SK-N-SH (cell line): Measurements from ENCODE around the gene NSD2. TPM values are rescaled to one million over a fixed set of nuclear protein-coding genes. Genes with fewer than 3 reads are reported as not detected.
A peak's percentile ranks its signal among the peaks of the same experiment; 100 is the strongest.

Source experiments
- CTCF ChIA-PET: fragments of 300-600, 350-600 bp; formaldehyde crosslinking; extraction: SDS; loops from one replicate; lab custom pipeline; 2021; lab: Yijun Ruan, JAX
- POLR2A ChIA-PET: fragments of 350-600 bp; sonication (Branson Sonifier 250); formaldehyde crosslinking; extraction: SDS; loops from one replicate; lab custom pipeline; 2020; ENCODE audit warnings: antibody characterized with exemption, inconsistent platforms; lab: Yijun Ruan, JAX
- DNase-seq: peaks from one replicate; pipeline ENCODE4 v3.0.0; 2012
- H2AFZ ChIP-seq: fragments of 200-600 bp; sonication (generic); 2 replicates; pipeline ENCODE4 v1.8.1; 2016; ENCODE audit warnings: antibody characterized with exemption, mild to moderate bottlenecking, low read depth
- H3F3A ChIP-seq: fragments of 200-600 bp; sonication (generic); replicated peaks from 2 replicates; pipeline ENCODE3; 2016; ENCODE audit warnings: antibody characterized with exemption, mild to moderate bottlenecking; ENCODE audit not compliant: insufficient read depth
- H3K27ac ChIP-seq, 2 experiments: fragments of 200-500 bp in 1 of 2; fragments of 200-600 bp in 1 of 2; sonication (Bioruptor generic) in 1 of 2; sonication (generic), shearing (Covaris generic) in 1 of 2; 2 replicates each; pipeline versions ENCODE4 v1.5.1 to v1.6.1; 2014 to 2016; ENCODE audit warnings: low read depth in 2 of 2, inconsistent platforms in 1 of 2, low read length in 1 of 2, mild to moderate bottlenecking in 1 of 2, mixed read lengths in 1 of 2
- H3K27me3 ChIP-seq: fragments of 200-600 bp; sonication (generic), shearing (Covaris generic); 2 replicates; pipeline ENCODE4 v1.6.1; 2016; ENCODE audit warnings: mixed run types; ENCODE audit not compliant: insufficient read depth
- H3K36me3 ChIP-seq, 2 experiments: fragments of 200-500 bp in 1 of 2; fragments of 200-600 bp in 1 of 2; sonication (Bioruptor generic) in 1 of 2; sonication (generic) in 1 of 2; replicated peaks in 1 of 2; 2 replicates each; pipeline versions ENCODE3 to v1.5.1; 2014 to 2016; ENCODE audit warnings: low read length in 1 of 2, mild to moderate bottlenecking in 1 of 2; ENCODE audit not compliant: insufficient read depth in 2 of 2, control insufficient read depth in 1 of 2
- H3K4me1 ChIP-seq, 2 experiments: fragments of 200-500 bp in 1 of 2; fragments of 200-600 bp in 1 of 2; sonication (Bioruptor generic) in 1 of 2; sonication (generic), shearing (Covaris generic) in 1 of 2; 2 replicates each; pipeline versions ENCODE4 v1.5.1 to v1.6.1; 2014 to 2016; ENCODE audit warnings: low read depth in 1 of 2, low read length in 1 of 2, mixed run types in 1 of 2; ENCODE audit not compliant: insufficient read depth in 2 of 2, control insufficient read depth in 1 of 2
- H3K4me2 ChIP-seq: fragments of 200-600 bp; sonication (generic), shearing (Covaris generic); 2 replicates; pipeline ENCODE4 v1.6.1; 2017; ENCODE audit warnings: mixed run types
- H3K4me3 ChIP-seq, 2 experiments: fragments of 200-500 bp in 1 of 2; fragments of 200-600 bp in 1 of 2; sonication (Bioruptor generic) in 1 of 2; sonication (generic), shearing (Covaris generic) in 1 of 2; 2 replicates each; pipeline versions ENCODE4 v1.5.1 to v1.8.1; 2014 to 2016; ENCODE audit warnings: low read depth in 2 of 2, inconsistent platforms in 1 of 2, low read length in 1 of 2, mild to moderate bottlenecking in 1 of 2, mixed read lengths in 1 of 2, moderate library complexity in 1 of 2
- H3K79me2 ChIP-seq: fragments of 200-600 bp; sonication (generic); 2 replicates; pipeline ENCODE4 v1.8.1; 2017; ENCODE audit warnings: mild to moderate bottlenecking; ENCODE audit not compliant: insufficient read depth
- H3K9ac ChIP-seq: fragments of 200-600 bp; sonication (generic); 2 replicates; pipeline ENCODE4 v1.6.1; 2017; ENCODE audit warnings: mixed run types
- H3K9me2 ChIP-seq: fragments of 200-600 bp; sonication (generic); 2 replicates; pipeline ENCODE4 v1.6.1; 2017; ENCODE audit warnings: mixed run types
- H3K9me3 ChIP-seq: fragments of 200-600 bp; sonication (generic); 2 replicates; pipeline ENCODE4 v1.6.1; 2017; ENCODE audit warnings: mixed run types, mild to moderate bottlenecking, moderate library complexity
- H4K20me1 ChIP-seq: fragments of 200-600 bp; sonication (generic); 2 replicates; pipeline ENCODE4 v1.6.1; 2017; ENCODE audit warnings: mild to moderate bottlenecking, mixed run types; ENCODE audit not compliant: insufficient read depth
- EP300 ChIP-seq, 2 experiments: IDR thresholded peaks; 2 replicates each; pipeline versions ENCODE4 v1.4.0 to v1.6.1; 2012; ENCODE audit warnings: borderline replicate concordance in 1 of 2, low read depth in 1 of 2, low read length in 1 of 2
- EZH2phosphoT487 ChIP-seq: fragments of 200-600 bp; sonication (generic); IDR thresholded peaks from 2 replicates; pipeline ENCODE4 v1.6.1; 2017; ENCODE audit warnings: low read depth, mixed run types, mild to moderate bottlenecking, antibody characterized with exemption, moderate library complexity, borderline replicate concordance
- POLR2AphosphoS5 ChIP-seq: IDR thresholded peaks from 2 replicates; pipeline ENCODE4 v1.6.1; 2012; ENCODE audit warnings: low read depth, low read length
- RXRA ChIP-seq: IDR thresholded peaks from 2 replicates; pipeline ENCODE4 v1.4.0; 2012; ENCODE audit warnings: low read depth, mild to moderate bottlenecking, borderline replicate concordance
- SMC3 ChIP-seq: IDR thresholded peaks from 2 replicates; pipeline ENCODE4 v1.6.1; 2012; ENCODE audit warnings: low read depth, low read length, improper control_type of control experiment
- TAF1 ChIP-seq: IDR thresholded peaks from 2 replicates; pipeline ENCODE4 v1.6.1; 2012; ENCODE audit warnings: low read depth, mild to moderate bottlenecking, low read length, moderate library complexity, borderline replicate concordance
- TEAD4 ChIP-seq: IDR thresholded peaks from 2 replicates; pipeline ENCODE4 v1.4.0; 2012; ENCODE audit warnings: mild to moderate bottlenecking, borderline replicate concordance; ENCODE audit not compliant: insufficient read depth
- YY1 ChIP-seq: IDR thresholded peaks from 2 replicates; pipeline ENCODE4 v1.4.0; 2012; ENCODE audit warnings: low read depth, mild to moderate bottlenecking
- WGBS: methylation state at CpG from one replicate; pipeline ENCODE4 v1.1.6; 2017; ENCODE audit warnings: low lambda C conversion rate; 5-methylcytosine and 5-hydroxymethylcytosine counted together
- polyA plus RNA-seq, 3 experiments: library from polyadenylated mRNA; depleted of rRNA; stranded (reverse); fragments of >200 nt; gene quantifications; 2 replicates each; pipeline ENCODE4 v1.2.3, GENCODE V29; 2012
- TF ChIP-seq, protein P1 (sequence below): fragments of 150-350 bp; IDR thresholded peaks from 2 replicates; pipeline ENCODE4 v1.6.1; 2017; ENCODE audit warnings: antibody characterized with exemption, low read length, low read depth, borderline replicate concordance
- TF ChIP-seq, protein P2 (sequence below): fragments of 150-350 bp; IDR thresholded peaks from 2 replicates; pipeline ENCODE4 v1.6.1; 2016; ENCODE audit warnings: mild to moderate bottlenecking, low read depth, low read length
- TF ChIP-seq, protein P3 (sequence below): IDR thresholded peaks from 2 replicates; pipeline ENCODE4 v1.6.1; 2012; ENCODE audit warnings: mild to moderate bottlenecking, low read depth, low read length, moderate library complexity

The NSD2 gene
- polyA plus RNA-seq, 1 of the 3 experiments (the other 2 are of a cell fraction) = 34.2 TPM

DNA sequence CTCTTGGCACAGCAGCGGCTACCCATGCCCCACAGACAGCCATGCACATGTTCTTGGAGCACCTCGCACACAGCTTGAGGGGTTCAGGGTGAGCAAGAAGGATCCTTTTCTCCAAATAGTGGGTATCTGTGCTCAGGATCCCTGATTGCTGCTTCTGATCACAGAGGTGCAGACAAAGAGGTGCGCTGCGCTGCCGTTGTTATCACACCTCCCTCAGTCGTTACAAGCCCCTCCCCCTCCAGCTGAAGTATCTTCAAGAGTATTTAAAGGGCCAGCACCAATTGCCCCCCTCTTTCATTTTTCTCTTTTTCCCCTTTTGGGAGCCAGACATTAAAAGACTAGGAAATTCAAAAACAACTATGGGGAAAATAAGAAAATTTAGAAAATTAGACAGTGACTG, 93.2 kb downstream of the NSD2 start:
- Histone ChIP-seq H2AFZ (no peak overlapping the region), H3K9me2 (no peaks in the 10 kb centered on the region), H3K4me2 (no peak overlapping the region), H3K36me3 (peaks cover 53 to 64% of the 10 kb centered on the region in 2 experiments), H3K4me3 (no peak overlapping the region), H3K79me2 (peaks cover 59% of the 10 kb centered on the region), H3K4me1 (peaks cover 0 to 11% of the 10 kb centered on the region in 2 experiments; a peak in 1 of 4 replicates), H3K27me3 (no peaks in the 10 kb centered on the region), H3F3A (peaks cover 3% of the 10 kb centered on the region), H3K9me3 (no peaks in the 10 kb centered on the region), H3K9ac (no peak overlapping the region), H4K20me1 (no peaks in the 10 kb centered on the region; the same call in 1 of the 2 replicates), H3K27ac (no peak overlapping the region)
- CTCF ChIA-PET = interaction anchor here (1.0 to 1.4 kb wide), 2 partner anchors 10 to 52 kb away, joined by 3 to 4 read pairs; no protein-coding TSS in a partner anchor
- DNase-seq = no peak
- POLR2A ChIA-PET = no interaction called here
- no peak for TF ChIP-seq RXRA
- WGBS = 86% methylated on average over 5 of the region's 6 CpGs

DNA sequence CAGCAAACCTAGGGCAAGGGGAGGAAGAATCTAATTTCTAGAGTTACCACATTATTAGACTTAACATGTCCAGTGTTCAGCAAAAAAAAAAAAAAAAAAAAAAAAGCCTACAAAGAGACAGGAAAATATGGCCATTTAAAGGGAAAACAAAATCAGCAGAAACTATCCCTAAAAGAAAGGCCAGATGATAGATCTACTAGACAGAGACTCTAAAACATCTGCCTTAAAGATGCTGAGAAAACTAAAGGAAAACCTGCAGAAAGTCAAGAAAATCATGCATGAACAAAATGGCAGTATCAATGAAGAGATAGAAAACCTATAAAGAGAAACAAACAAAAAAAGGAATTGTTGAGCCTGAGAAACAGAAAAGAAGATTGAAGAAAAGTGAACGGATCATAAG, 93.8 kb downstream of the NSD2 start:
- no peak overlapping the region for H2AFZ ChIP-seq
- CTCF ChIA-PET = no interaction called here
- peaks cover 54 to 60% of the 10 kb centered on the region in 2 experiments for H3K36me3 ChIP-seq

DNA sequence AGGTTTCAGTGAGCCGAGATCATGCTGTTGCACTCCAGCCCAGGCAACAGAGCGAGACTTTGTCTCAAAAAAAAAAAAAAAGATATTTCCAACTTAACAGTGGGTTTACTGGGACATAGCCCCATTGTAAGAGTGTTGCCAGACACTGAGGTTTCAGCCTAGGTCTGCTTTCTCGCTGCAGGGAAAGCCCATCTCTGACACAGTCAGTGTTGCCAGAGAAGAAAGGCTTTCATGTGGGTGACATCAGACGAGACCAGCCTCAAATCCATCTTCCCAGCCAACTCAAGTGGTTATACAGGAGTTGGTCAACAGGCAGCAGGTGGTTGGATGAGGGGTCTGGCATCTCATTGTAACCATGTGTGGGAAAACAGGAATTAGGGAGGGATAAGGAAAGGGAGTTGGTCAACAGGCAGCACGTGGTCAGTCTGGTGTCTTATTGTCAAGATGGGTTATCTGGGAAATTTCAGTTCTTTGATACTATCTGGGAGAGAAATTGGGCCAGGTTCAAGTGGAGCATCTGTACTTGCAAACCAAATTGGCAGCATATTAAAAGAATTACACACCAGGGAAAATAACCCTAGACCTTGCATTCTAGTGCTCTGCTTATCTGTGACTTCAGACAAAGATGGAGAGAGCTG, 96.4 kb downstream of the NSD2 start:
- ChIA-PET CTCF (no interaction called here), POLR2A (no interaction called here)
- Histone ChIP-seq H3K9me3 (no peaks in the 10 kb centered on the region), H3K27ac (peak overlapping the region in 1 of 2 experiments; percentile 11; a peak in 2 of 4 replicates), H3K4me2 (no peak overlapping the region), H3F3A (peaks cover 3% of the 10 kb centered on the region), H3K27me3 (no peaks in the 10 kb centered on the region), H3K9me2 (no peaks in the 10 kb centered on the region), H2AFZ (no peak overlapping the region), H3K4me1 (peaks cover 0 to 11% of the 10 kb centered on the region in 2 experiments; a peak in 1 of 4 replicates), H3K9ac (no peak overlapping the region), H3K4me3 (no peak overlapping the region), H4K20me1 (no peaks in the 10 kb centered on the region), H3K36me3 (peaks cover 43 to 46% of the 10 kb centered on the region in 2 experiments), H3K79me2 (peaks cover 49% of the 10 kb centered on the region; the same call in 1 of the 2 replicates)
- WGBS = 64% methylated on average over 5 of the region's 5 CpGs
- DNase-seq = peak; percentile 59
- TF ChIP-seq EZH2phosphoT487 (no peak), TAF1 (no peak), YY1 (no peak), SMC3 (no peak), POLR2AphosphoS5 (no peak), RXRA (no peak), TEAD4 (no peak)
- TF ChIP-seq, protein P1, sequence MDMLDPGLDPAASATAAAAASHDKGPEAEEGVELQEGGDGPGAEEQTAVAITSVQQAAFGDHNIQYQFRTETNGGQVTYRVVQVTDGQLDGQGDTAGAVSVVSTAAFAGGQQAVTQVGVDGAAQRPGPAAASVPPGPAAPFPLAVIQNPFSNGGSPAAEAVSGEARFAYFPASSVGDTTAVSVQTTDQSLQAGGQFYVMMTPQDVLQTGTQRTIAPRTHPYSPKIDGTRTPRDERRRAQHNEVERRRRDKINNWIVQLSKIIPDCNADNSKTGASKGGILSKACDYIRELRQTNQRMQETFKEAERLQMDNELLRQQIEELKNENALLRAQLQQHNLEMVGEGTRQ = peak; percentile 52; the same call in 1 of the 2 replicates
- TF ChIP-seq, protein P2, sequence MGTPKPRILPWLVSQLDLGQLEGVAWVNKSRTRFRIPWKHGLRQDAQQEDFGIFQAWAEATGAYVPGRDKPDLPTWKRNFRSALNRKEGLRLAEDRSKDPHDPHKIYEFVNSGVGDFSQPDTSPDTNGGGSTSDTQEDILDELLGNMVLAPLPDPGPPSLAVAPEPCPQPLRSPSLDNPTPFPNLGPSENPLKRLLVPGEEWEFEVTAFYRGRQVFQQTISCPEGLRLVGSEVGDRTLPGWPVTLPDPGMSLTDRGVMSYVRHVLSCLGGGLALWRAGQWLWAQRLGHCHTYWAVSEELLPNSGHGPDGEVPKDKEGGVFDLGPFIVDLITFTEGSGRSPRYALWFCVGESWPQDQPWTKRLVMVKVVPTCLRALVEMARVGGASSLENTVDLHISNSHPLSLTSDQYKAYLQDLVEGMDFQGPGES = no peak
- TF ChIP-seq, protein P3, sequence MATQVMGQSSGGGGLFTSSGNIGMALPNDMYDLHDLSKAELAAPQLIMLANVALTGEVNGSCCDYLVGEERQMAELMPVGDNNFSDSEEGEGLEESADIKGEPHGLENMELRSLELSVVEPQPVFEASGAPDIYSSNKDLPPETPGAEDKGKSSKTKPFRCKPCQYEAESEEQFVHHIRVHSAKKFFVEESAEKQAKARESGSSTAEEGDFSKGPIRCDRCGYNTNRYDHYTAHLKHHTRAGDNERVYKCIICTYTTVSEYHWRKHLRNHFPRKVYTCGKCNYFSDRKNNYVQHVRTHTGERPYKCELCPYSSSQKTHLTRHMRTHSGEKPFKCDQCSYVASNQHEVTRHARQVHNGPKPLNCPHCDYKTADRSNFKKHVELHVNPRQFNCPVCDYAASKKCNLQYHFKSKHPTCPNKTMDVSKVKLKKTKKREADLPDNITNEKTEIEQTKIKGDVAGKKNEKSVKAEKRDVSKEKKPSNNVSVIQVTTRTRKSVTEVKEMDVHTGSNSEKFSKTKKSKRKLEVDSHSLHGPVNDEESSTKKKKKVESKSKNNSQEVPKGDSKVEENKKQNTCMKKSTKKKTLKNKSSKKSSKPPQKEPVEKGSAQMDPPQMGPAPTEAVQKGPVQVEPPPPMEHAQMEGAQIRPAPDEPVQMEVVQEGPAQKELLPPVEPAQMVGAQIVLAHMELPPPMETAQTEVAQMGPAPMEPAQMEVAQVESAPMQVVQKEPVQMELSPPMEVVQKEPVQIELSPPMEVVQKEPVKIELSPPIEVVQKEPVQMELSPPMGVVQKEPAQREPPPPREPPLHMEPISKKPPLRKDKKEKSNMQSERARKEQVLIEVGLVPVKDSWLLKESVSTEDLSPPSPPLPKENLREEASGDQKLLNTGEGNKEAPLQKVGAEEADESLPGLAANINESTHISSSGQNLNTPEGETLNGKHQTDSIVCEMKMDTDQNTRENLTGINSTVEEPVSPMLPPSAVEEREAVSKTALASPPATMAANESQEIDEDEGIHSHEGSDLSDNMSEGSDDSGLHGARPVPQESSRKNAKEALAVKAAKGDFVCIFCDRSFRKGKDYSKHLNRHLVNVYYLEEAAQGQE = no peak

More for the DNA sequence above, 93.8 kb downstream of the NSD2 start:
- Histone ChIP-seq H3K27me3 (no peaks in the 10 kb centered on the region), H3K4me3 (no peak overlapping the region), H3K9me3 (no peaks in the 10 kb centered on the region), H3F3A (peaks cover 3% of the 10 kb centered on the region), H3K9me2 (no peaks in the 10 kb centered on the region), H3K79me2 (peaks cover 59% of the 10 kb centered on the region), H4K20me1 (no peaks in the 10 kb centered on the region; the same call in 1 of the 2 replicates), H3K27ac (no peak overlapping the region), H3K9ac (no peak overlapping the region), H3K4me2 (no peak overlapping the region), H3K4me1 (peaks cover 0 to 11% of the 10 kb centered on the region in 2 experiments; a peak in 1 of 4 replicates)
- WGBS = 94% methylated on average over 1 of the region's 1 CpG
- no peak for DNase-seq
- POLR2A ChIA-PET = no interaction called here
- TF ChIP-seq, protein P1 = no peak
- TF ChIP-seq EP300 (IDR thresholded peaks at IDR 0.05; ENCODE audit: borderline replicate concordance in 1 of 2, low read depth in 1 of 2, low read length in 1 of 2) = no peak
